ENCODE results near the gene ZFP42.

GRCh38 chr4:188018262-188018661 lies 22.7 kb downstream of the ZFP42 start:
- TF ChIP-seq CTCF (IDR thresholded peaks at IDR 0.05), result no peak
- no peak for TF ChIP-seq REST (IDR thresholded peaks at IDR 0.05; ENCODE audit: insufficient read depth in 1 of 2, low read depth in 2 of 2, low read length in 1 of 2)
- no peak for TF ChIP-seq POLR2AphosphoS5 (IDR thresholded peaks at IDR 0.05; ENCODE audit: low read depth, low read length)

All from Panc1 (cell line).